ENCODE results near the gene IL36A.
A peak's percentile ranks its signal among the peaks of the same experiment; 100 is the strongest.

The IL36A gene

DNA sequence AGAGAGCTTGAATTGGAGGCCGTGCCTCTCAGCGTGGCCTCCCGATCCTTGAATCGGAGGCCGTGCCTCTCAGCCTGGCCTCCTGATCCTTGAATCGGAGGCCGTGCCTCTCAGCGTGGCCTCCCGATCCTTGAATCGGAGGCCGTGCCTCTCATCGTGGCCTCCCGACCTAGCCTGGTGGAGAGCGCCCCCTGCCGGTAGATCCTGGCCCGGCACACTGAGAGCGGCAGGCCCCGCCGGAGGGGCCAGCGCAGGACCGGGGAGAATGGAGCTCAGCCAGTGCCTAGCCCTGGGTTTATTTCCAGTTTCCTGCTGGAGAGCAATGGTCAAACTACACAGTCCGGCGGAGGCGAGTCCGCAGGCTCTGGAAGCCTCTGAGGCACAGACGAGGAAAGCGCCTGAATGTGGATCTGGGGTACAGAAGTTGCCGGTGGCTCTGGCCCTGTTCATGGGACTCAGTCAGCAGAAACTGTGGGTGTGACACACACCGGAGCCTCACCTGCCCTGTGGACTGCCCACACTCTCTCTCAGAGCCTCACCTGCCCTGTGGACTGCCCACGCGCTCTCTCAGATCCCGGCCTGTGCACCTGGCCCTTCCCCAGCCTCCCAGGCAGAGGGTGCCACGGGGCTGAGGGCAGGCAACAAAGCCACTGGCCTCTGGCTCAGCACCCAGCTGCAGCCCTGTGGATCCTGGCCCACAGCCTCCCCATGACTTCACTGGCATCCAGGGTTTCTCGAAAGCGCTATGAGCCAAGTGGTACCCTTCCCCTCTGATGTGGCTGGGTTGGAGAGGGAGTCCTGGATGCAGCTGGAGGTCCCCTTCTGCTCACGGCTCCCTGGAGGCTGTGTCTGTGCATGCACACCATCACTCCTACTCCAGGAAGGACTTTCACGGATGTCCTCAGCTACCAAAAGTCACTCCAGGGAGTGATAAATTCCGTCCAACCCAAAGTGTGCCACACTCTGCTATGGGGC lies 45.9 kb downstream of the IL36A start:
- DNase-seq (ENCODE audit: low spot score): no peak

DNA sequence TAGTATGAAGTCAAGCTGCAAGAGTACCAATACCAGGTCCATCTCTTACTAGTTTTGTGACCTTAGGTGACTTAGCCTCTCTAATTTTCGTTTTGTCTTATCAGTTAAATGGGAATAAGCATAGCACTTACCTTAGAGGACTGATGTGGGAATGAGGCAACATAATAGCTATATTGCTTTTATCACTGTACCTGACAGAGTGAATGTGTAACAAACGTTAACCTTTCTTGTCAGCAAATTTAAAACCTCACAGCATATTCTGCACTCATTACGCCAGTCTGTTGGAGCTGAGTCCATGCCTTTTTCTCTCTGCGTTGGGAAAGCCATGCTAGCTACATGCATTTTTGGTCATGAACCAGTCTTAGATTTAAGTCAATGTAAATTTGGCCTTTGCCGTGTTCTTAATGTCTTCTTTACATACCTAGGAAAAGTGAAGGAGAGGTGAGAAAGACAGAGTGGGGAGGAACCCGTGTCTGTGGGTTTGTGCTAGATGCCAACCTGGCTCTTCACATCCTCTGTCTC lies 47.2 kb downstream of the IL36A start, which contains the start of gene IL36B:
Gene IL36B, minus strand, starts transcription at position 472 of the 522 bp plus-strand sequence.
- no peak for DNase-seq (ENCODE audit: low spot score)

- no peak for DNase-seq (ENCODE audit: low spot score)
Measured at GRCh38 chr2:113053666-113054065, 48.4 kb downstream of the IL36A start.

- DNase-seq (ENCODE audit: low spot score): peak; percentile 73
Measured at GRCh38 chr2:113054066-113054465, 48.8 kb downstream of the IL36A start.

GRCh38 chr2:113056521-113056920 lies 51.3 kb downstream of the IL36A start:
- DNase-seq (ENCODE audit: low spot score): peak; percentile 69

DNA sequence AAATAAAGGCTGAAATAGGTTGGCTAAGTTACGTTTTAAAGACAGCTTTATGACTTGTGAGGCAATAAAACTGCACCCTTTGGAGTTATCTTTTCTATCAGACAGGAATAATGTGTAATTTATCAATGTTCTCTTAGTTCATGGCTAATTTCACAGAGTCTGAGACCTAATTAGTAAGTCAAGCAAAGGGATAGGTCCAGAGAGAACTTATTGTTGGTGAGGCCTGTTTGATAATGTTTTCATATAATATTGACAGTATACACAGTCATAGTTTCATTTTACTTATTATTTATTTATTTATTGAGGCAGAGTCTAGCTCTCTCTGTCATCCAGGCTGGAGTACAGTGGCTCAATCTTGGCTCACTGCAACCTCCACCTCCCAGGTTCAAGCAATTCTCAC lies 51.9 kb downstream of the IL36A start:
- DNase-seq (ENCODE audit: low spot score): no peak

All from kidney tubule cell (primary cell).